Glutamatergic neuron (in vitro differentiated cells): ENCODE data around the gene SARDH. TPM values are rescaled to one million over a fixed set of nuclear protein-coding genes. Genes with fewer than 3 reads are reported as not detected.
A peak's percentile ranks its signal among the peaks of the same experiment; 100 is the strongest.

ENCODE experiments used
- DNase-seq: peaks from one replicate; pipeline ENCODE4 v3.0.0; 2022
- H3K27ac Mint-ChIP-seq: one replicate; pipeline ENCODE4 v1.8.0; 2020; ENCODE audit warnings: mild to moderate bottlenecking, mixed read lengths, inconsistent platforms; ENCODE audit not compliant: unreplicated experiment
- H3K27me3 Mint-ChIP-seq: one replicate; pipeline ENCODE4 v1.8.0; 2020; ENCODE audit warnings: mild to moderate bottlenecking, moderate library complexity, mixed read lengths, inconsistent platforms; ENCODE audit not compliant: unreplicated experiment
- H3K36me3 Mint-ChIP-seq: one replicate; pipeline ENCODE4 v1.8.0; 2020; ENCODE audit warnings: mild to moderate bottlenecking, mixed read lengths, inconsistent platforms; ENCODE audit not compliant: unreplicated experiment
- H3K4me1 Mint-ChIP-seq: one replicate; pipeline ENCODE4 v1.8.0; 2020; ENCODE audit warnings: mild to moderate bottlenecking, low read depth, mixed read lengths, inconsistent platforms; ENCODE audit not compliant: unreplicated experiment
- H3K4me3 Mint-ChIP-seq: one replicate; pipeline ENCODE4 v1.8.0; 2020; ENCODE audit warnings: mild to moderate bottlenecking, mixed read lengths, inconsistent platforms; ENCODE audit not compliant: unreplicated experiment
- H3K9me3 Mint-ChIP-seq: one replicate; pipeline ENCODE4 v1.8.0; 2020; ENCODE audit warnings: mild to moderate bottlenecking, moderate library complexity, mixed read lengths, inconsistent platforms; ENCODE audit not compliant: unreplicated experiment
- total RNA-seq: library from RNA; stranded (reverse); fragmentation: NEBNext Ultra II Directional; extraction: Animal tissue kit (Norgen Biotek cat#: 25700); gene quantifications from one replicate; pipeline ENCODE4 v1.2.1, GENCODE V29; 2021; ENCODE audit not compliant: unreplicated experiment
- TF ChIP-seq, protein P1 (sequence below): fragments of 200-600 bp; sonication (generic); IDR thresholded peaks from one replicate; pipeline ENCODE4 v1.5.0; 2021; ENCODE audit not compliant: partially characterized antibody, unreplicated experiment

Gene SARDH
- total RNA-seq, 1 donor from 2014 or later, result 2.0 TPM

- Mint-ChIP-seq H3K27ac (no peak overlapping the region), H3K36me3 (no peaks in the 10 kb centered on the region), H3K4me1 (peaks cover 11% of the 10 kb centered on the region), H3K9me3 (peaks cover 6% of the 10 kb centered on the region), H3K4me3 (peak overlapping the region; percentile 8), H3K27me3 (peaks cover 8% of the 10 kb centered on the region)
- DNase-seq, result no peak
- TF ChIP-seq, protein P1, sequence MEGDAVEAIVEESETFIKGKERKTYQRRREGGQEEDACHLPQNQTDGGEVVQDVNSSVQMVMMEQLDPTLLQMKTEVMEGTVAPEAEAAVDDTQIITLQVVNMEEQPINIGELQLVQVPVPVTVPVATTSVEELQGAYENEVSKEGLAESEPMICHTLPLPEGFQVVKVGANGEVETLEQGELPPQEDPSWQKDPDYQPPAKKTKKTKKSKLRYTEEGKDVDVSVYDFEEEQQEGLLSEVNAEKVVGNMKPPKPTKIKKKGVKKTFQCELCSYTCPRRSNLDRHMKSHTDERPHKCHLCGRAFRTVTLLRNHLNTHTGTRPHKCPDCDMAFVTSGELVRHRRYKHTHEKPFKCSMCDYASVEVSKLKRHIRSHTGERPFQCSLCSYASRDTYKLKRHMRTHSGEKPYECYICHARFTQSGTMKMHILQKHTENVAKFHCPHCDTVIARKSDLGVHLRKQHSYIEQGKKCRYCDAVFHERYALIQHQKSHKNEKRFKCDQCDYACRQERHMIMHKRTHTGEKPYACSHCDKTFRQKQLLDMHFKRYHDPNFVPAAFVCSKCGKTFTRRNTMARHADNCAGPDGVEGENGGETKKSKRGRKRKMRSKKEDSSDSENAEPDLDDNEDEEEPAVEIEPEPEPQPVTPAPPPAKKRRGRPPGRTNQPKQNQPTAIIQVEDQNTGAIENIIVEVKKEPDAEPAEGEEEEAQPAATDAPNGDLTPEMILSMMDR, result no peak
These were observed 93.0 kb downstream of the SARDH start for GRCh38 chr9:133645021-133645765.

DNA sequence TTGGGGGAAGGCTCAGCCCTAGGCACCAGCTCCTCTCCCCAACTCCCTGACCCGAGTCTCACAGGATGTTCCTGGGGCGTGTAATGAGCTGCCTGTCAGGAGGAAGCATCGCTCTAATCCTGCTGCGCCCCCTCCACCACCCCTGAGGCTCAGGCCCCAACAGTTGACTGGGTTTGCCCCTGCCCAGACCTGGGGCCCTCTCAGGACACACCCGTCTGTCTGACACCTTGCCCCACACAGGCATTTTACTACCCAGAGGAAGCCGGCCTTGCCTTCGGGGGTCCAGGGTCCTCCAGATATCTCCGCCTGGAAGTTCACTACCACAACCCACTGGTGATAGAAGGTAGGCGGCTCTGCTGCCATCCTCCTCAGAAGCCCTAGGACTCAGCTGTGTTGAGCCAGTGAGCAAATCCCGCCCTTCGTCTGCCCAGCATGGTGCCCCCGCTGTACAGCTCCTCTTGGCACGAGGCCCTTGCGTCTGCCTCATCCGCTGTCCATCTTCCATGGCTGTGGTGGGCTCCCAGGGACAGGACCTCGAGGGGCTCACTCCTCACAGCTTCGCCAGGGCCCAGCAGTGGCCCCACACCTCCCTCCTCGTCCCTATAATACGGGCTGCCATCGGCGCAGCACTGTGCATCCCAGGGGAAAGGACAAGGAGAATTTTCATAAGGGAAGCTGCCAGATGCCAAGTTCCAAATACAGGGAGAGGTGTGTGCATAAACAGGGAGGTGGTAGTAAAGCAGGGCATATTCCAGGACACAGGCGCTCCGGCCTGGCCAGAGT, 94.0 kb downstream of the SARDH start:
- no peak overlapping the region for H3K4me3 Mint-ChIP-seq
- H3K27ac Mint-ChIP-seq, result peak overlapping the region; percentile 6
- no peaks in the 10 kb centered on the region for H3K36me3 Mint-ChIP-seq
- TF ChIP-seq, protein P1, result no peak
- H3K4me1 Mint-ChIP-seq, result peaks cover 11% of the 10 kb centered on the region
- peaks cover 7% of the 10 kb centered on the region for H3K9me3 Mint-ChIP-seq
- H3K27me3 Mint-ChIP-seq, result peaks cover 8% of the 10 kb centered on the region
- DNase-seq, result no peak

DNA sequence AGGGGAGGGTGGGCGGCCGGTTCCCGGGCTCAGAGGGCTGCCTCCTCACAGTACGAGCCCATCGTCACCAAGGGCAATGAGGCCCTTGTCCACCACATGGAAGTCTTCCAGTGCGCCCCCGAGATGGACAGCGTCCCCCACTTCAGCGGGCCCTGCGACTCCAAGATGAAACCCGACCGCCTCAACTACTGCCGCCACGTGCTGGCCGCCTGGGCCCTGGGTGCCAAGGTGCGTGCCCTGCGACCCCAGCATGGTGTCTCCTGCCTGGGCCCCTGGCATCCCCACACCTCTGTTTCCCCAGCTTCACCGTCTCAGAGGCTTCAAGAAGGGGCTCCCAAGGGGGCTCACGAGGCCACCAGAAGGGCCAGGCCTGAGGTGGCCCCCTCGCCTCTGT, 94.8 kb downstream of the SARDH start:
- DNase-seq, result peak; percentile 4
- H3K4me1 Mint-ChIP-seq, result peaks cover 13% of the 10 kb centered on the region
- TF ChIP-seq, protein P1, result no peak
- H3K36me3 Mint-ChIP-seq, result no peaks in the 10 kb centered on the region
- peaks cover 9% of the 10 kb centered on the region for H3K9me3 Mint-ChIP-seq
- no peak overlapping the region for H3K4me3 Mint-ChIP-seq
- H3K27me3 Mint-ChIP-seq, result peaks cover 10% of the 10 kb centered on the region
- H3K27ac Mint-ChIP-seq, result no peak overlapping the region

DNA sequence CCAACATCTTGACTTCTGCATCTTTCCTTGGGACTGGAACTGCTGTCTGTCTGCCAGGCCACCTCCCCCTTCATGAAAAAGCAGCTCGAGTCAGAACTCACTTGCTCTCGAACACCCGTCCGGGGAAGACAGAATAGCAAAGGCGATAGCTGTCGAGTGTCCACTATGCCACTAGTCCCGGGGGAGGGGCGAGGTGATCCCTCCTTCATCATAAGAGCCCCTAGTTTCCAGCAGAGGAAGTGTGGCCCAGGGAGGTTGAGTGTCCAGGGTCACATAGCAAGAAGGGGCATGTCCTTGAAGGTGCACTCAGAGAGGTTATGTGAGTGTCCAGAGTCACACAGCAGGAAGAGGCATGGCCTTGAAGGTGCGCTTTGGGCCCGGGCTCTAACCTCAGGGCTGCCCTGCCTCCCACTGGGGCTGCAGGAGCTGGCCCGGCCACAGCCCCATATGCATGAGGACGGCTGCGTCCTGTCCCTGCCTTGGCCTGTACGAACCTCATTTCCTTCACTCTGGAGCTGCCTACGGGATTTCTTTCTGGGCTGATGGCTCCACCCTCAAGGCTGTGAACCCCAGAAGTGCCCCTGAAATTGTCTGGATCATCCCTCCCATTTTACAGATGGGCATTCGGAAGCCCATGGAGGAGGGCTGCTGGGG, 95.3 kb downstream of the SARDH start:
- DNase-seq, result no peak
- TF ChIP-seq, protein P1, result no peak
- Mint-ChIP-seq H3K4me1 (peaks cover 17% of the 10 kb centered on the region), H3K9me3 (peaks cover 8% of the 10 kb centered on the region), H3K27me3 (peaks cover 13% of the 10 kb centered on the region), H3K36me3 (no peaks in the 10 kb centered on the region), H3K4me3 (no peak overlapping the region), H3K27ac (no peak overlapping the region)
